Sigmoid colon (tissue), 7 donors: Measurements from ENCODE around the gene TSPAN3. TPM values are rescaled to one million over a fixed set of nuclear protein-coding genes. Genes with fewer than 3 reads are reported as not detected.

Source experiments
- DNase-seq: peaks from one replicate; pipeline ENCODE4 v3.0.0-alpha.2; 2019
- H3K27ac ChIP-seq, 4 donors: fragments of 200-600 bp; sonication (generic); one replicate each; pipeline ENCODE4 v1.5.1; 2016 to 2019; ENCODE audit warnings: mild to moderate bottlenecking in 1 of 4
- H3K27me3 ChIP-seq, 3 donors: fragments of 200-600 bp; sonication (generic); one replicate each; pipeline ENCODE4 v1.5.1; 2019; ENCODE audit warnings: mild to moderate bottlenecking in 1 of 3
- H3K36me3 ChIP-seq, 4 donors: fragments of 200-600 bp; sonication (generic); one replicate each; pipeline ENCODE4 v1.5.1; 2016 to 2019
- H3K4me1 ChIP-seq, 4 donors: fragments of 200-600 bp; sonication (generic); one replicate each; pipeline ENCODE4 v1.5.1; 2017 to 2019
- H3K4me3 ChIP-seq, 4 donors: fragments of 200-600 bp; sonication (generic); one replicate each; pipeline ENCODE4 v1.5.1; 2017 to 2019; ENCODE audit warnings: mild to moderate bottlenecking in 2 of 4, moderate library complexity in 1 of 4
- H3K9me3 ChIP-seq, 4 donors: fragments of 200-600 bp in 3 of 4; sonication (generic) in 3 of 4; one replicate each; pipeline versions ENCODE4 v1.5.1 to v1.6.1; 2013 to 2019
- EP300 ChIP-seq, 4 donors: sonication (generic); formaldehyde crosslinking; IDR thresholded peaks; one replicate each; pipeline ENCODE4 v1.6.1; 2017; ENCODE audit warnings: antibody characterized with exemption in 4 of 4
- POLR2A ChIP-seq, 2 donors: fragments of 450-650 bp; IDR thresholded peaks; one replicate each; pipeline ENCODE4 v1.6.1; 2016; ENCODE audit warnings: antibody characterized with exemption in 2 of 2, mild to moderate bottlenecking in 2 of 2, moderate library complexity in 2 of 2
- POLR2AphosphoS5 ChIP-seq, 4 donors: sonication (generic); formaldehyde crosslinking; IDR thresholded peaks; one replicate each; pipeline ENCODE4 v1.6.1; 2017; ENCODE audit warnings: antibody characterized with exemption in 4 of 4
- WGBS, 2 donors: extraction: QIAGEN DNeasy Blood & Tissue Kit; methylation state at CpG; one replicate each; pipeline ENCODE4 v1.1.7; 2013; 5-methylcytosine and 5-hydroxymethylcytosine counted together
- intact Hi-C: fragments of 100-400 bp; cut with DNase I; formaldehyde crosslinking; loops from one replicate; pipeline ENCODE4 v1.15.1; 2023
- polyA plus RNA-seq, 3 donors: library from polyadenylated mRNA; stranded (reverse); fragments of 200-250 nt; gene quantifications; one replicate each; pipeline ENCODE4 v1.2.3, GENCODE V29; 2013
- total RNA-seq, 4 donors: library from RNA; depleted of rRNA; stranded (reverse); fragments of >200 nt; gene quantifications; one replicate each; pipeline ENCODE4 v1.1.0, GENCODE V29; 2016
- TF ChIP-seq, protein P1 (sequence below), 4 experiments: fragments of 450-650 bp in 3 of 4; fragments of 200-600 bp in 1 of 4; IDR thresholded peaks; one replicate each; pipeline ENCODE4 v1.5.1; 2016 to 2019; ENCODE audit warnings: antibody characterized with exemption in 4 of 4, mild to moderate bottlenecking in 3 of 4, moderate library complexity in 2 of 4
- donor health status: healthy with polysubstance abuse.
- donor health status: Bipolar disorder and iron deficiency.
- donor health status: healthy.

The TSPAN3 gene
- total RNA-seq: 100 to 1,000 TPM; 129 to 220 (median 157) TPM
- 100 to 1,000 TPM; 147 to 402 (median 255) TPM for polyA plus RNA-seq

DNA sequence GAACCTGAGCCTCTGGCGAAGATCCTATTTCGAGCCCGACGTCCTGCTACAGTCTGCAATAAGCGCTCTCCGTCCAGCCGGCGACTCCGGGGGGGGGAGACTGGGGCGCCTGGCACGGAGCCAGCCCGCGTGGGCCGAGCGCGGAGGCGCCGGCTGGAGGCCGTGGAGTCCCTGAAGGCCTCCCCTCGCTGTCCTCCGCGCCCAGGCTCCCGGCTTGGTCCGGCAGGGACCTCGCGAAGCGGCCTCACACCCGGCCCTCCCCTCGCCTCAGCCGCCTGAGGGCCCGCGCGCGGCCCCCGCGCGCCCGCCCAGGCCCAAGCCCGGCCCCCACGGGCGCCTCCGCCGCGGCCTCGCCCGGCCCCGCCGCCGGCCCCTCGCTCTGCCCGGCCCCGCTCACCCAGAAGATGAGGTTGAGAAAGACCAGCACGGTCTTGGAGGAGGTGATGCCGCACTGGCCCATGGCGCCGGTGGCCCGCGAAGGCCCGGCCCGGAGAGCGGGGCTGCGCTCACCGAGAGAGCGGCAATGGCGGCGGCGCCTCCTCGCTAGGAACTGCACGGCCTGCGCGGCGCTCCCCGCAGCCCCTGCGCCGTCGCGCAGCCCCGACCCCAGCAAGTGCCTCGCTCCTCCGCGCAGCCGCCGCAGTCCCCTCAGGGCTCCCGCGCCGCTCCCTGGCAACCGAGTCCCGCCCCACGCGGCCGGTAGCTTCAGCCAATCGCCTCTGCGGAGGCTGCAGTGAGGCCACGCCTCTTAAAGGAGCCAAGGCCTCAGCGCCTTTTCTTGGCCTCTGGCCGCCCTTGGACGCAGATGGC is at the start of gene TSPAN3:
Gene TSPAN3 (minus strand): TSS at position 615 of the 810 bp plus-strand sequence. CDS start 155 bp downstream, at position 460.
- TF ChIP-seq POLR2A (IDR thresholded peaks at IDR 0.05) (peak in 1 of 2 donors; percentile 12), EP300 (IDR thresholded peaks at IDR 0.05) (no peak), POLR2AphosphoS5 (IDR thresholded peaks at IDR 0.05) (peak; percentile 71 to 96 (median 87))
- TF ChIP-seq, protein P1, sequence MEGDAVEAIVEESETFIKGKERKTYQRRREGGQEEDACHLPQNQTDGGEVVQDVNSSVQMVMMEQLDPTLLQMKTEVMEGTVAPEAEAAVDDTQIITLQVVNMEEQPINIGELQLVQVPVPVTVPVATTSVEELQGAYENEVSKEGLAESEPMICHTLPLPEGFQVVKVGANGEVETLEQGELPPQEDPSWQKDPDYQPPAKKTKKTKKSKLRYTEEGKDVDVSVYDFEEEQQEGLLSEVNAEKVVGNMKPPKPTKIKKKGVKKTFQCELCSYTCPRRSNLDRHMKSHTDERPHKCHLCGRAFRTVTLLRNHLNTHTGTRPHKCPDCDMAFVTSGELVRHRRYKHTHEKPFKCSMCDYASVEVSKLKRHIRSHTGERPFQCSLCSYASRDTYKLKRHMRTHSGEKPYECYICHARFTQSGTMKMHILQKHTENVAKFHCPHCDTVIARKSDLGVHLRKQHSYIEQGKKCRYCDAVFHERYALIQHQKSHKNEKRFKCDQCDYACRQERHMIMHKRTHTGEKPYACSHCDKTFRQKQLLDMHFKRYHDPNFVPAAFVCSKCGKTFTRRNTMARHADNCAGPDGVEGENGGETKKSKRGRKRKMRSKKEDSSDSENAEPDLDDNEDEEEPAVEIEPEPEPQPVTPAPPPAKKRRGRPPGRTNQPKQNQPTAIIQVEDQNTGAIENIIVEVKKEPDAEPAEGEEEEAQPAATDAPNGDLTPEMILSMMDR (IDR thresholded peaks at IDR 0.05): no peak

DNA sequence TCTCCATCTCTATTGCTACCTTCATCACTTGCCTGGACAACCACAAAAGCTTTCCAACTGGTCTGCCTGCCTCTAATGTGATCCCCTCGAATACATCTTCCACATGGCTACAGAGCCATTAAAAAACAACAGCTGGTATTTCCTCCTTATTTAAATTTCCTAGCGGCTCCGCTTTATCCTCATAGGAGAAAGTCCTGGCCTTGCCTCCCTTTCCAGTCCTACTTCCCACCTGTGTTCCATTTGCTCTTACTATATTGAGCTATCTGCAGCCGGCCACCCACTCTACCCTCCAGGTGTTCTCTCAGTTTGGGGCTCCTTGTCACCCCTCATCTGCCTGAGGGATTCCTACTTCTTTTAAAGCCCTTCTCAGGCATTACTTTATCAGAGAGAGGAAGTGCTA is 49.7 kb upstream of the TSPAN3 start:
- H3K27ac ChIP-seq: no peak overlapping the region
- no peak for TF ChIP-seq POLR2A (IDR thresholded peaks at IDR 0.05)
- TF ChIP-seq, protein P1 (IDR thresholded peaks at IDR 0.05): no peak
- no peak for TF ChIP-seq EP300 (IDR thresholded peaks at IDR 0.05)
- TF ChIP-seq POLR2AphosphoS5 (IDR thresholded peaks at IDR 0.05): no peak
- H3K4me3 ChIP-seq: no peak overlapping the region
- intact Hi-C loops: no loop called here
- no peak for DNase-seq
- H3K9me3 ChIP-seq: no peaks in the 10 kb centered on the region
- no peaks in the 10 kb centered on the region for H3K27me3 ChIP-seq
- WGBS, 2 donors: 92 to 95% methylated on average over 4 of the region's 4 CpGs
- no peaks in the 10 kb centered on the region for H3K36me3 ChIP-seq
- peaks cover 0 to 12% (median 7%) of the 10 kb centered on the region in 4 donors for H3K4me1 ChIP-seq

More for the DNA sequence above, at the start of gene TSPAN3:
- H3K4me3 ChIP-seq: peak within 1 kb of the TSS; percentile 66 to 97 (median 86)
- WGBS, 2 donors: 1% methylated on average over 97 of the region's 97 CpGs
- H3K27me3 ChIP-seq: no peaks in the 10 kb centered on the region
- DNase-seq: peak; percentile 95
- H3K4me1 ChIP-seq: peaks cover 0 to 46% (median 34%) of the 10 kb centered on the region in 4 donors
- peak within 1 kb of the TSS; percentile 93 to 99 (median 94) for H3K27ac ChIP-seq
- intact Hi-C loops: loop anchor here (2.0 kb wide), 1 partner anchor 350 kb away; the partner anchor contains the start of genes HMG20A and PEAK1
- H3K36me3 ChIP-seq: no peaks in the 10 kb centered on the region
- H3K9me3 ChIP-seq: no peaks in the 10 kb centered on the region

DNA sequence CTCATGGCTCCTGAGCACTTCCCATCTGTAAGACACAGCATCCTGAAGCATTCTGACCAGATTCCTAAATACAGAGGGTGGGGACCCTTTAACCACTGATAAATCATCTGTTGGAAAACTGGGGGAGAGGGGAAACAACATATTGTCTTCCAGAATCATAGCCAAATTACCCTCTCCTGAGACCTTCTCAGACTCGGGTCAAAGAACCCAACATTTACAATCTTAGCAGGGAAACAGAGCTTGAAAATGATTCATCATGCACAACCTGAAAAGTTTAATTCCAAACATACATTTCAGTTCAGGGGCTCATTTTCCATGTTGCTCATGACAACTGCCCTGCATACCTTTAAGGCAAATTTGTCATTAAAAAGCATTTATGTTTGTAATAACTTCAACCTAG is 48.5 kb upstream of the TSPAN3 start:
- no peak overlapping the region for H3K4me3 ChIP-seq
- TF ChIP-seq EP300 (IDR thresholded peaks at IDR 0.05) (no peak), POLR2AphosphoS5 (IDR thresholded peaks at IDR 0.05) (no peak), POLR2A (IDR thresholded peaks at IDR 0.05) (no peak)
- TF ChIP-seq, protein P1 (IDR thresholded peaks at IDR 0.05): no peak
- no peaks in the 10 kb centered on the region for H3K9me3 ChIP-seq
- no peaks in the 10 kb centered on the region for H3K27me3 ChIP-seq
- intact Hi-C loops: loop anchor here (1.0 kb wide), 1 partner anchor 378 kb away; no protein-coding TSS in a partner anchor
- peaks cover 0 to 12% (median 7%) of the 10 kb centered on the region in 4 donors for H3K4me1 ChIP-seq
- WGBS, 2 donors: 13 to 35% methylated on average over 1 of the region's 1 CpG
- peaks cover 0 to 6% (median under 1%) of the 10 kb centered on the region in 4 donors for H3K36me3 ChIP-seq
- no peak overlapping the region for H3K27ac ChIP-seq
- no peak for DNase-seq

DNA sequence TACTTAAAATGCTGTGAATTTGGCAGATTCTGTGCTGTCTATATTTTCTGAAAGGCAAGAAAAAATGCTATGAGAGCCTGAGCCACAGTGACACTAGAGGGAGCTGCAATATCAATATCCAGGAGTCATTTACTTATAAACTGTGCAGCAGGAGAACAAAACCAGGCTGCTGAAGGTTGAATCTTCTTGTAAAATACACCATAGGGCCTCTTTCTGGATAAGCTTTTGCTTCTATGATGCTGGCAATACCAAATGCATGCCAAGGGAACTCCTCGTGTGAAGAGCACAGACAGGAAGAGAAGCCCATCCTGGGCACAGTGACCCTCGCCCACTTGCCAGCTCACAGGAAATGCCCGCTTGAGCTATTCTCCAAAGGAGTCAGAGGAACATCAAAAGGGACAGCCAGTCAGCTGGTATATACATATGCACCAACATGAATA is 48.0 kb upstream of the TSPAN3 start:
- no peak overlapping the region for H3K27ac ChIP-seq
- H3K27me3 ChIP-seq: no peaks in the 10 kb centered on the region
- TF ChIP-seq EP300 (IDR thresholded peaks at IDR 0.05) (no peak), POLR2AphosphoS5 (IDR thresholded peaks at IDR 0.05) (no peak), POLR2A (IDR thresholded peaks at IDR 0.05) (no peak)
- TF ChIP-seq, protein P1 (IDR thresholded peaks at IDR 0.05): peak in 3 of 4 experiments; percentile 45 to 69 (median 64)
- peaks cover 0 to 11% (median 4%) of the 10 kb centered on the region in 4 donors for H3K36me3 ChIP-seq
- H3K4me1 ChIP-seq: peaks cover 0 to 12% (median 7%) of the 10 kb centered on the region in 4 donors
- WGBS, 2 donors: 47 to 57% methylated on average over 3 of the region's 3 CpGs
- no peak for DNase-seq
- H3K9me3 ChIP-seq: no peaks in the 10 kb centered on the region
- H3K4me3 ChIP-seq: no peak overlapping the region
- intact Hi-C loops: loop anchor here (1.0 kb wide), 2 partner anchors 378 to 424 kb away; no protein-coding TSS in a partner anchor
